Neural cell (in vitro differentiated cells): ENCODE results near the gene BCKDK. TPM values are rescaled to one million over a fixed set of nuclear protein-coding genes. Genes with fewer than 3 reads are reported as not detected.

Source experiments
- H2AFZ ChIP-seq: fragments of 200-600, 300-800 bp; sonication (generic), shearing (Covaris generic); 2 replicates; pipeline ENCODE4 v1.6.0; 2014; ENCODE audit warnings: low read depth, mild to moderate bottlenecking, antibody characterized with exemption, low read length, moderate library complexity
- H3F3A ChIP-seq: fragments of 200-600 bp; shearing (Covaris generic); 2 replicates; pipeline ENCODE4 v1.6.1; 2016; ENCODE audit warnings: mild to moderate bottlenecking, moderate library complexity, mixed read lengths, antibody characterized with exemption, low read length; ENCODE audit not compliant: insufficient read depth, poor library complexity, severe bottlenecking
- H3K27ac ChIP-seq: fragments of 200-600, 300-800 bp; sonication (generic), shearing (Covaris generic); 2 replicates; pipeline ENCODE4 v1.5.1; 2014; ENCODE audit warnings: mild to moderate bottlenecking, low read length, moderate library complexity
- H3K27me3 ChIP-seq: fragments of 300-800, 200-600 bp; sonication (generic), shearing (Covaris generic); 2 replicates; pipeline ENCODE4 v1.6.0; 2014; ENCODE audit warnings: mild to moderate bottlenecking, low read depth, low read length, moderate library complexity; ENCODE audit not compliant: insufficient read depth
- H3K36me3 ChIP-seq: fragments of 300-800, 200-600 bp; sonication (generic), shearing (Covaris generic); 2 replicates; pipeline ENCODE4 v1.5.1; 2014; ENCODE audit warnings: mild to moderate bottlenecking, antibody characterized with exemption, low read length, moderate library complexity; ENCODE audit not compliant: insufficient read depth
- H3K4me2 ChIP-seq: fragments of 300-800, 200-600 bp; sonication (generic), shearing (Covaris generic); 2 replicates; pipeline ENCODE4 v1.6.0; 2014; ENCODE audit warnings: mild to moderate bottlenecking, low read length
- H3K4me3 ChIP-seq: fragments of 300-800, 200-600 bp; sonication (generic), shearing (Covaris generic); 2 replicates; pipeline ENCODE4 v1.5.1; 2014; ENCODE audit warnings: mild to moderate bottlenecking, low read length, moderate library complexity
- H3K79me2 ChIP-seq: fragments of 200-600 bp; shearing (Covaris generic); replicated peaks from 2 replicates; pipeline ENCODE4 v1.6.0; 2014; ENCODE audit warnings: mild to moderate bottlenecking, low read length, moderate library complexity; ENCODE audit not compliant: insufficient read depth
- H3K9ac ChIP-seq: fragments of 300-800, 200-600 bp; sonication (generic), shearing (Covaris generic); 2 replicates; pipeline ENCODE4 v1.6.1; 2016; ENCODE audit warnings: mild to moderate bottlenecking, low read length, mixed read lengths
- H3K9me2 ChIP-seq: fragments of 200-600 bp; shearing (Covaris generic); 2 replicates; pipeline ENCODE4 v1.6.1; 2016; ENCODE audit warnings: mild to moderate bottlenecking, low read length, mixed read lengths; ENCODE audit not compliant: insufficient read depth
- H3K9me3 ChIP-seq: fragments of 200-600, 300-800 bp; sonication (generic), shearing (Covaris generic); 2 replicates; pipeline ENCODE4 v1.6.1; 2016; ENCODE audit warnings: mild to moderate bottlenecking, mixed run types, low read length, moderate library complexity, mixed read lengths
- H4K20me1 ChIP-seq: fragments of 200-600 bp; shearing (Covaris generic); 2 replicates; pipeline ENCODE4 v1.6.1; 2016; ENCODE audit warnings: mild to moderate bottlenecking, mixed run types; ENCODE audit not compliant: insufficient read depth
- EP300 ChIP-seq: fragments of 450-650 bp; conservative IDR thresholded peaks from 2 replicates; pipeline ENCODE4 v1.6.1; 2014; ENCODE audit warnings: antibody characterized with exemption, mild to moderate bottlenecking, moderate library complexity; ENCODE audit not compliant: poor library complexity, severe bottlenecking
- EZH2 ChIP-seq: fragments of 200-600, 300-800 bp; shearing (Covaris generic), sonication (generic); IDR thresholded peaks from 2 replicates; pipeline ENCODE4 v1.6.1; 2014; ENCODE audit warnings: antibody characterized with exemption, low read length, borderline replicate concordance, mild to moderate bottlenecking; ENCODE audit not compliant: insufficient read depth, poor library complexity, severe bottlenecking
- MXI1 ChIP-seq: fragments of 450-650 bp; conservative IDR thresholded peaks from 2 replicates; pipeline ENCODE4 v1.6.1; 2014; ENCODE audit warnings: antibody characterized with exemption, mild to moderate bottlenecking; ENCODE audit not compliant: poor library complexity, severe bottlenecking
- POLR2AphosphoS5 ChIP-seq: IDR thresholded peaks from 2 replicates; pipeline ENCODE4 v1.6.1; 2012
- RAD21 ChIP-seq: fragments of 450-650 bp; conservative IDR thresholded peaks from 2 replicates; pipeline ENCODE4 v1.6.1; 2014; ENCODE audit warnings: antibody characterized with exemption, mild to moderate bottlenecking, moderate library complexity
- SMC3 ChIP-seq: fragments of 450-650 bp; conservative IDR thresholded peaks from 2 replicates; pipeline ENCODE4 v1.6.1; 2014; ENCODE audit warnings: antibody characterized with exemption, mild to moderate bottlenecking, moderate library complexity; ENCODE audit not compliant: poor library complexity
- TAF1 ChIP-seq: IDR thresholded peaks from 2 replicates; pipeline ENCODE4 v1.6.1; 2012; ENCODE audit warnings: low read depth
- polyA plus RNA-seq: library from polyadenylated mRNA; depleted of rRNA; stranded (reverse); fragments of >200 nt; gene quantifications from 2 replicates; pipeline ENCODE4 v1.2.3, GENCODE V29; 2014
- TF ChIP-seq, protein P1 (sequence below): IDR thresholded peaks from 2 replicates; pipeline ENCODE4 v1.6.1; 2012; ENCODE audit warnings: borderline replicate concordance
- TF ChIP-seq, protein P2 (sequence below): fragments of 450-650 bp; IDR thresholded peaks from 2 replicates; pipeline ENCODE4 v1.5.1; 2014; ENCODE audit warnings: antibody characterized with exemption, mild to moderate bottlenecking, moderate library complexity; ENCODE audit not compliant: poor library complexity, severe bottlenecking

Gene BCKDK
- polyA plus RNA-seq, 1 donor from 2014 or later: 26.8 TPM

DNA sequence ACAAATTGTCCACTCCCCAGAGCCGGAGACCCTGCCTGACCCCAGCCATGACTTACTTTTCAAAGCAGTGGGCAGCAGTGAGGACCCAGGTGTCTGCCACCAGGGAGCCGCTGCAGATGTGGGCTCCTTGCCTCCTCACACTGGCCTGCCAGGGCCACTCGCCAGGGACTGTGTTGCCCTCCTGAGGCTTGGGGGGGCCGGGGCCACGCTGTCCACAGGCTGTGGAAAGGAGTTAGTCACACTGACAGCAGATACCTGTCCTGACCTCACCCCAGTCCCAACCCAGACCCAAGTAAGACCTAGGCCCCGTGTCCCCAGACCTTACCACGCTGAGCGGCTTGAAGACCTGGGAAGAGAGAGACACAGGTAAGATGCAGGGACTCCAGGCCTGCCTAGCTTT is 20.7 kb upstream of the BCKDK start:
- Histone ChIP-seq H3K9ac (no peak overlapping the region), H3K4me3 (no peak overlapping the region), H2AFZ (no peak overlapping the region), H3K27ac (no peak overlapping the region), H3K9me3 (no peaks in the 10 kb centered on the region), H3F3A (no peaks in the 10 kb centered on the region), H3K9me2 (no peaks in the 10 kb centered on the region), H3K27me3 (no peaks in the 10 kb centered on the region), H3K79me2 (peaks cover 4% of the 10 kb centered on the region), H3K36me3 (peaks cover under 1% of the 10 kb centered on the region), H3K4me2 (no peak overlapping the region), H4K20me1 (no peaks in the 10 kb centered on the region)
- TF ChIP-seq, protein P1, sequence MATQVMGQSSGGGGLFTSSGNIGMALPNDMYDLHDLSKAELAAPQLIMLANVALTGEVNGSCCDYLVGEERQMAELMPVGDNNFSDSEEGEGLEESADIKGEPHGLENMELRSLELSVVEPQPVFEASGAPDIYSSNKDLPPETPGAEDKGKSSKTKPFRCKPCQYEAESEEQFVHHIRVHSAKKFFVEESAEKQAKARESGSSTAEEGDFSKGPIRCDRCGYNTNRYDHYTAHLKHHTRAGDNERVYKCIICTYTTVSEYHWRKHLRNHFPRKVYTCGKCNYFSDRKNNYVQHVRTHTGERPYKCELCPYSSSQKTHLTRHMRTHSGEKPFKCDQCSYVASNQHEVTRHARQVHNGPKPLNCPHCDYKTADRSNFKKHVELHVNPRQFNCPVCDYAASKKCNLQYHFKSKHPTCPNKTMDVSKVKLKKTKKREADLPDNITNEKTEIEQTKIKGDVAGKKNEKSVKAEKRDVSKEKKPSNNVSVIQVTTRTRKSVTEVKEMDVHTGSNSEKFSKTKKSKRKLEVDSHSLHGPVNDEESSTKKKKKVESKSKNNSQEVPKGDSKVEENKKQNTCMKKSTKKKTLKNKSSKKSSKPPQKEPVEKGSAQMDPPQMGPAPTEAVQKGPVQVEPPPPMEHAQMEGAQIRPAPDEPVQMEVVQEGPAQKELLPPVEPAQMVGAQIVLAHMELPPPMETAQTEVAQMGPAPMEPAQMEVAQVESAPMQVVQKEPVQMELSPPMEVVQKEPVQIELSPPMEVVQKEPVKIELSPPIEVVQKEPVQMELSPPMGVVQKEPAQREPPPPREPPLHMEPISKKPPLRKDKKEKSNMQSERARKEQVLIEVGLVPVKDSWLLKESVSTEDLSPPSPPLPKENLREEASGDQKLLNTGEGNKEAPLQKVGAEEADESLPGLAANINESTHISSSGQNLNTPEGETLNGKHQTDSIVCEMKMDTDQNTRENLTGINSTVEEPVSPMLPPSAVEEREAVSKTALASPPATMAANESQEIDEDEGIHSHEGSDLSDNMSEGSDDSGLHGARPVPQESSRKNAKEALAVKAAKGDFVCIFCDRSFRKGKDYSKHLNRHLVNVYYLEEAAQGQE: no peak
- TF ChIP-seq EP300: no peak
- TF ChIP-seq, protein P2, sequence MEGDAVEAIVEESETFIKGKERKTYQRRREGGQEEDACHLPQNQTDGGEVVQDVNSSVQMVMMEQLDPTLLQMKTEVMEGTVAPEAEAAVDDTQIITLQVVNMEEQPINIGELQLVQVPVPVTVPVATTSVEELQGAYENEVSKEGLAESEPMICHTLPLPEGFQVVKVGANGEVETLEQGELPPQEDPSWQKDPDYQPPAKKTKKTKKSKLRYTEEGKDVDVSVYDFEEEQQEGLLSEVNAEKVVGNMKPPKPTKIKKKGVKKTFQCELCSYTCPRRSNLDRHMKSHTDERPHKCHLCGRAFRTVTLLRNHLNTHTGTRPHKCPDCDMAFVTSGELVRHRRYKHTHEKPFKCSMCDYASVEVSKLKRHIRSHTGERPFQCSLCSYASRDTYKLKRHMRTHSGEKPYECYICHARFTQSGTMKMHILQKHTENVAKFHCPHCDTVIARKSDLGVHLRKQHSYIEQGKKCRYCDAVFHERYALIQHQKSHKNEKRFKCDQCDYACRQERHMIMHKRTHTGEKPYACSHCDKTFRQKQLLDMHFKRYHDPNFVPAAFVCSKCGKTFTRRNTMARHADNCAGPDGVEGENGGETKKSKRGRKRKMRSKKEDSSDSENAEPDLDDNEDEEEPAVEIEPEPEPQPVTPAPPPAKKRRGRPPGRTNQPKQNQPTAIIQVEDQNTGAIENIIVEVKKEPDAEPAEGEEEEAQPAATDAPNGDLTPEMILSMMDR: no peak
- TF ChIP-seq POLR2AphosphoS5: no peak
- no peak for TF ChIP-seq SMC3

DNA sequence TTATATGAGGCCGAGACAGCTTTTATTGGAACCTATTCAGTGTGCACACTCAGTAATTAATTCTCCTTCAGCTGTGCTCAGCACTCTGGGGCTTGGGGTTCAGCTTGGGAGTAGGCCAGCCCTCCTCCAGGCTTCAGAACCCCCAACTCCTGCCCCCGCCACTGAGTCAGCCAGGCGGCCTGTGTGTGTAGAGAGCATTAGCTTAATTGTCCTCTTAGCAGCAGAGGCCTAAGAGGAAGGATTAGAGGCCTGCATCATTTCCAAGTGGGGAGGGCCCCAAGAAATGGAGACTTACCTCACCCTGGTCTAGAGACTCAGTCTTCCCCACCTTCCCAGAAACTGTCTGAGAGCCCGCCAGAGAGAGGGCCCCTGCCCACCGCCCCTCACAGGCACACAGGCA is 20.2 kb upstream of the BCKDK start:
- no peaks in the 10 kb centered on the region for H3K27me3 ChIP-seq
- H3K4me2 ChIP-seq: no peak overlapping the region
- no peaks in the 10 kb centered on the region for H3K9me3 ChIP-seq
- TF ChIP-seq RAD21: no peak
- no peak for TF ChIP-seq EP300
- TF ChIP-seq MXI1: no peak
- TF ChIP-seq SMC3: no peak
- TF ChIP-seq EZH2: no peak
- TF ChIP-seq, protein P1: no peak
- TF ChIP-seq TAF1: no peak
- TF ChIP-seq, protein P2: no peak
- no peak for TF ChIP-seq POLR2AphosphoS5
- no peak overlapping the region for H3K9ac ChIP-seq
- H3K4me3 ChIP-seq: no peak overlapping the region
- H3K36me3 ChIP-seq: no peaks in the 10 kb centered on the region
- no peaks in the 10 kb centered on the region for H3F3A ChIP-seq
- no peak overlapping the region for H2AFZ ChIP-seq
- no peaks in the 10 kb centered on the region for H4K20me1 ChIP-seq
- H3K27ac ChIP-seq: no peak overlapping the region
- peaks cover 9% of the 10 kb centered on the region for H3K79me2 ChIP-seq
- H3K9me2 ChIP-seq: no peaks in the 10 kb centered on the region
